ENCODE data around the gene OR52E1. TPM values are rescaled to one million over a fixed set of nuclear protein-coding genes. Genes with fewer than 3 reads are reported as not detected.

The OR52E1 gene
- total RNA-seq: not detected

DNA sequence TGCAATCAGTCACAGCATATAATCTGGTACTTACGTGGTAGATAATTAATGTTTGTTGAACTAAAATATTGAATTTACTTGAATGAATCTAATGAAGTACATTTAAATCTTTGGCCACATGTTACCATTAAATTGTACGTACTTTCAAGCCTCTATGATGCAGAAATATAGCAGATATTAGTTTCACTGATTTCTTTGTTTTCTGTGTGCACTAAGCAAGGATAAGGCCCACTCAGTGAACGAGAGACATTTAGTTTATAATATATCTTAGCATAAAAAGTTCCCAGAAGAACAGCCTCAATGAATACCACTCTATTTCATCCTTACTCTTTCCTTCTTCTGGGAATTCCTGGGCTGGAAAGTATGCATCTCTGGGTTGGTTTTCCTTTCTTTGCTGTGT is at the start of gene OR52E1:
TSS of gene OR52E1 (plus strand) at position 301 of the 400 bp plus-strand sequence.
- no peak for ATAC-seq (ENCODE audit: low FRiP score in 2 of 2)
- no peak within 1 kb of the TSS for H3K27ac ChIP-seq
- no peaks in the 10 kb centered on the region for H3K27me3 ChIP-seq
- H3K36me3 ChIP-seq: no peaks in the 10 kb centered on the region
- H3K4me1 ChIP-seq: no peaks in the 10 kb centered on the region
- WGBS, 2 donors: 59 to 67% methylated on average over 3 of the region's 3 CpGs
- H3K9me3 ChIP-seq: no peaks in the 10 kb centered on the region
- no peak within 1 kb of the TSS for H3K4me3 ChIP-seq
- no peak for TF ChIP-seq EP300 (IDR thresholded peaks at IDR 0.05)
- no peak for TF ChIP-seq POLR2AphosphoS5 (IDR thresholded peaks at IDR 0.05)
- TF ChIP-seq POLR2A (IDR thresholded peaks at IDR 0.05): no peak
- TF ChIP-seq, protein P1, sequence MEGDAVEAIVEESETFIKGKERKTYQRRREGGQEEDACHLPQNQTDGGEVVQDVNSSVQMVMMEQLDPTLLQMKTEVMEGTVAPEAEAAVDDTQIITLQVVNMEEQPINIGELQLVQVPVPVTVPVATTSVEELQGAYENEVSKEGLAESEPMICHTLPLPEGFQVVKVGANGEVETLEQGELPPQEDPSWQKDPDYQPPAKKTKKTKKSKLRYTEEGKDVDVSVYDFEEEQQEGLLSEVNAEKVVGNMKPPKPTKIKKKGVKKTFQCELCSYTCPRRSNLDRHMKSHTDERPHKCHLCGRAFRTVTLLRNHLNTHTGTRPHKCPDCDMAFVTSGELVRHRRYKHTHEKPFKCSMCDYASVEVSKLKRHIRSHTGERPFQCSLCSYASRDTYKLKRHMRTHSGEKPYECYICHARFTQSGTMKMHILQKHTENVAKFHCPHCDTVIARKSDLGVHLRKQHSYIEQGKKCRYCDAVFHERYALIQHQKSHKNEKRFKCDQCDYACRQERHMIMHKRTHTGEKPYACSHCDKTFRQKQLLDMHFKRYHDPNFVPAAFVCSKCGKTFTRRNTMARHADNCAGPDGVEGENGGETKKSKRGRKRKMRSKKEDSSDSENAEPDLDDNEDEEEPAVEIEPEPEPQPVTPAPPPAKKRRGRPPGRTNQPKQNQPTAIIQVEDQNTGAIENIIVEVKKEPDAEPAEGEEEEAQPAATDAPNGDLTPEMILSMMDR (IDR thresholded peaks at IDR 0.05): no peak
- DNase-seq: no peak

DNA sequence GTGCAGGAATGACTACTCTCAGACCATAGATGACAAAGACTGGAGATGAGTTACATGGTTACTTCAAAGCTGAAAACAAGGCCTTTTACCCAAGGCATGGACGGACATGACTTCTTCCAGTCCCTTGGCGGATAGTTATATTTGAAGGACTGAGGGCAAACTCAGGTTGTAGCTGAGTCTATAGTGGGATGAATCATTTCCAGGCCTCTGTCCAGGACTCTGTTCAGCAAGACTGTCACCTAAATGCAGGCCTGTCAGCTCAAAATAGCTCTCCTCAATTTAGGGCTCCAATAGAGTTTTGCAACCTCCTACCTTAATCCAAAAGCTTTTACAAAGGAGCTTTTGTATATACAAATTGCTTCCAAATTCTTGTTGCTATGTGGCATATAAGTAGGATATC is 47.4 kb upstream of the OR52E1 start:
- ATAC-seq (ENCODE audit: low FRiP score in 2 of 2) (no peak), DNase-seq (no peak)
- no peaks in the 10 kb centered on the region for H3K4me1 ChIP-seq
- H3K4me3 ChIP-seq: no peak overlapping the region
- H3K36me3 ChIP-seq: no peaks in the 10 kb centered on the region
- no peak overlapping the region for H3K27ac ChIP-seq
- H3K27me3 ChIP-seq: no peaks in the 10 kb centered on the region
- H3K9me3 ChIP-seq: peaks cover 0 to 13% (median 3%) of the 10 kb centered on the region in 4 donors
- 91 to 100% methylated on average over 2 of the region's 2 CpGs for WGBS, 2 donors
- TF ChIP-seq POLR2AphosphoS5 (IDR thresholded peaks at IDR 0.05) (no peak), EP300 (IDR thresholded peaks at IDR 0.05) (no peak)

DNA sequence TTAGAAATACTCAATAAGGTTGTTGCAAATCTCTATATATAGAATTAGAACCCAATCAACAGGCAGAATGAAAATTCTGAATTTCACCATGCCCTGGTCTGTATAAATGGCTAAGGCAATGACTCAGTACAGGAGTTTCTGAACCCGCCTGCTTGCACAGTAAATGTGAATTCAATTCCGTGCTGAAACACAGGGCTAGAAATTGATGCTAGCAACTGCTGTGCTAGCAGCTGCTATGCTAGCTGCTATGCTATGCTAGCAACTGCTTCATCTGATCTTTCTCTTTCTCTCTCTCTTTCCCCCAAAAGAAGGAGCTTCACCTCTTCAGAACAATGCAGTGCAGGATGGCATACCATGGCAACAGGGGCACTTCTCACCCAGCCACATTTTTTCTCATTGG is 32.7 kb upstream of the OR52E1 start:
- Histone ChIP-seq H3K4me1 (no peaks in the 10 kb centered on the region), H3K9me3 (no peaks in the 10 kb centered on the region), H3K36me3 (no peaks in the 10 kb centered on the region), H3K4me3 (no peak overlapping the region), H3K27me3 (no peaks in the 10 kb centered on the region), H3K27ac (no peak overlapping the region)
- 87 to 94% methylated on average over 2 of the region's 2 CpGs for WGBS, 2 donors
- DNase-seq: no peak
- ATAC-seq (ENCODE audit: low FRiP score in 2 of 2): no peak
- TF ChIP-seq, protein P1 (IDR thresholded peaks at IDR 0.05): no peak
- TF ChIP-seq EP300 (IDR thresholded peaks at IDR 0.05) (no peak), POLR2AphosphoS5 (IDR thresholded peaks at IDR 0.05) (no peak), POLR2A (IDR thresholded peaks at IDR 0.05) (no peak)

DNA sequence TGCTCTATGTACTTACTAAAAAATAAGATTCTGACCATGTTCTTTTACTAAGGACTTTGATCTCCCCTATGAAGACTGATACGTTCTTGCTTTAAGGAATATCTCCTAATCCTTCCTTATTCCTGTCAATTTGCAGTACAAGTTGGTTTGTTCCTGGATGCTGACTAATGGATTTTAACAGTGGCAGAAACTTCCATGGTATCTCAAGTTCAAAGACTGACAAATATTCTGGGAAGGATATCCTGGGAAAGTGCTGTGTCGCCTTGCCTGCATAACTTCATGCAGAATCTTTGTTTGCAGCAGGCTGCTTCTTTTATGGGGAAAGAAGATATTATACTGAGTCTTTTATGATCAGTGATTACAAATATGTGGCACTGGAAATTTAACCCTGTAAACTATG is 31.4 kb upstream of the OR52E1 start:
- 54 to 61% methylated on average over 2 of the region's 2 CpGs for WGBS, 2 donors
- ATAC-seq (ENCODE audit: low FRiP score in 2 of 2): no peak
- Histone ChIP-seq H3K27ac (no peak overlapping the region), H3K4me3 (no peak overlapping the region), H3K36me3 (no peaks in the 10 kb centered on the region), H3K4me1 (no peaks in the 10 kb centered on the region), H3K27me3 (no peaks in the 10 kb centered on the region), H3K9me3 (no peaks in the 10 kb centered on the region)
- TF ChIP-seq EP300 (IDR thresholded peaks at IDR 0.05): no peak
- TF ChIP-seq, protein P1 (IDR thresholded peaks at IDR 0.05): no peak
- no peak for TF ChIP-seq POLR2A (IDR thresholded peaks at IDR 0.05)
- no peak for TF ChIP-seq POLR2AphosphoS5 (IDR thresholded peaks at IDR 0.05)
- no peak for DNase-seq

DNA sequence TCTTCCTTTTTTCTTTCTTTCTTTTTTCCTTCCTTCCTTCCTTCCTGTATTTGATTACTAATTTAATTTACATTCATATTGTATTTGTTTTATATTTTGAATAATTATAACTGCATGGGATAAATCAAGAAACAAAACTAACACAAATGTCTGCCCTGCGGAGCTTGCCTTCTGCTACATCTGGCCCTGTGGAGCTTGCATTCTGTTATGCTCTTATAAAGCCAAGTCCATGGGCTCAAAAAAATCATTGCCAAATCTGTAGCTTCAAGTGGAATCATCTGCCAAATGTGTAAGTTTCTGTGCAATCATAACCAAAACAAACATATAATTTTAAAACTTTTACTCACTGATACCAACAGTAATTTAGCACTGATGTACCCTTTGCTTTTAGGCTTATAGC is 31.0 kb upstream of the OR52E1 start:
- no peaks in the 10 kb centered on the region for H3K36me3 ChIP-seq
- DNase-seq (no peak), ATAC-seq (ENCODE audit: low FRiP score in 2 of 2) (no peak)
- no peaks in the 10 kb centered on the region for H3K9me3 ChIP-seq
- no peaks in the 10 kb centered on the region for H3K4me1 ChIP-seq
- no peak for TF ChIP-seq POLR2A (IDR thresholded peaks at IDR 0.05)
- TF ChIP-seq, protein P1 (IDR thresholded peaks at IDR 0.05): no peak
- TF ChIP-seq POLR2AphosphoS5 (IDR thresholded peaks at IDR 0.05): no peak
- no peak for TF ChIP-seq EP300 (IDR thresholded peaks at IDR 0.05)
- whole genome bisulfite sequencing, 2 donors: 84 to 97% methylated on average over 1 of the region's 1 CpG
- no peak overlapping the region for H3K27ac ChIP-seq
- H3K27me3 ChIP-seq: no peaks in the 10 kb centered on the region
- H3K4me3 ChIP-seq: no peak overlapping the region

Data from upper lobe of left lung (tissue), 6 donors.